LNCAP (cell line): ENCODE data around the gene QKI.

Experiments
- CTCF ChIP-seq: fragments of 450-650 bp; IDR thresholded peaks from 2 replicates; pipeline ENCODE4 v1.5.1; 2017; ENCODE audit warnings: mild to moderate bottlenecking

QKI gene

GRCh38 chr6:163373240-163373639, 41.3 kb upstream of the QKI start:
- TF ChIP-seq CTCF: no peak

- TF ChIP-seq CTCF: no peak
Observed at GRCh38 chr6:163375361-163375760, 39.2 kb upstream of the QKI start.

- TF ChIP-seq CTCF: no peak
Observed at GRCh38 chr6:163376187-163376586, 38.3 kb upstream of the QKI start.

- no peak for TF ChIP-seq CTCF
Observed at GRCh38 chr6:163377561-163377960, 37.0 kb upstream of the QKI start.

GRCh38 chr6:163380216-163380615, 34.3 kb upstream of the QKI start:
- no peak for TF ChIP-seq CTCF

- no peak for TF ChIP-seq CTCF
Observed at GRCh38 chr6:163381118-163381756, 33.3 kb upstream of the QKI start.

- TF ChIP-seq CTCF: no peak
Observed at GRCh38 chr6:163383912-163384311, 30.6 kb upstream of the QKI start.

GRCh38 chr6:163384510-163384909, 30.0 kb upstream of the QKI start:
- TF ChIP-seq CTCF: no peak
